COLO668 (cell line): ENCODE results near the gene C20orf141.
A peak's percentile ranks its signal among the peaks of the same experiment; 100 is the strongest.
"Not testable (repeated sequence)": the region's sequence is repeated elsewhere in the genome, so short reads cannot be mapped to it uniquely, and the experiment has no call there.

Experiments
- DNase-seq: peaks from one replicate; lab custom pipeline; 2025; ENCODE audit not compliant: unreplicated experiment; lab: John Stamatoyannopoulos, UW

C20orf141 gene

DNA sequence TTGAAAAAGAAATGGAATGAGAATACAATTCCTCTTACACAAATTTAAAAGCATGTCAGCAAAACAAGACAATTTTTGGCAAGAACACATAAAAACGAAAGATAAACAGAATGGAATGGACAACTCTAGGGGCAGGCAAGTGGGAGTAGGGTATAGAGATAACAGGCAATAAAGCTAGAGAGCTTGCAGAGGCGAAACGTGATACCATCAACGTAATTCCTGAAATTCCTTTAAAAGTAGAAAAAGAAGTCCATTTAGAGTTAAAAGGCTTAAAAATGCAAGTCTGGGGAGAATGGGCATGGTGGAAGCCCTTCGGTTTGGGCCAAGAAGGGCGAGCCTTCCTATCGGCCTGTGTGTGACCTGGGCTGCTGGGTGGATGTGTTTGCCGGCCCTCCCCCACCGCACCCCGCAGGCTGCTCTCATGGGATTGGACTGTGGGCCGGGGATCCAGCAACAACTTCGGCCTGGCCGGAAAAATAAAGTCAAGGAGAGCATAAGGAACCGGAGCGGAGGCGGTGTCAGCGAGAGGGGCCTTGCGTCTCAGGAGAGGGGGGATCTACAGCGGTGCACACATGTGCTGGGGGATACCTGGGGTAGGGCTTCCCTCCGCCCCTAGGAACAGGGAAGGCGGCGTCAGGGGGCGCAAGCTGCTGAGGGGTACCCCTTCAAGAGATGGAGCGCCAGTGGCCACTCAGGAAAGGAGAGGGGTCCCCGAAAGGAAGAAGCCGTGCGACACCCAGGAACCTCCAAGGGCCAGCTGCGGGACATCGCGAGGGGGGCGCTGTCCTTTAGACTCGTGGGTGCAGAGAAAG is 5.5 kb downstream of the C20orf141 start:
- DNase-seq: no peak

DNA sequence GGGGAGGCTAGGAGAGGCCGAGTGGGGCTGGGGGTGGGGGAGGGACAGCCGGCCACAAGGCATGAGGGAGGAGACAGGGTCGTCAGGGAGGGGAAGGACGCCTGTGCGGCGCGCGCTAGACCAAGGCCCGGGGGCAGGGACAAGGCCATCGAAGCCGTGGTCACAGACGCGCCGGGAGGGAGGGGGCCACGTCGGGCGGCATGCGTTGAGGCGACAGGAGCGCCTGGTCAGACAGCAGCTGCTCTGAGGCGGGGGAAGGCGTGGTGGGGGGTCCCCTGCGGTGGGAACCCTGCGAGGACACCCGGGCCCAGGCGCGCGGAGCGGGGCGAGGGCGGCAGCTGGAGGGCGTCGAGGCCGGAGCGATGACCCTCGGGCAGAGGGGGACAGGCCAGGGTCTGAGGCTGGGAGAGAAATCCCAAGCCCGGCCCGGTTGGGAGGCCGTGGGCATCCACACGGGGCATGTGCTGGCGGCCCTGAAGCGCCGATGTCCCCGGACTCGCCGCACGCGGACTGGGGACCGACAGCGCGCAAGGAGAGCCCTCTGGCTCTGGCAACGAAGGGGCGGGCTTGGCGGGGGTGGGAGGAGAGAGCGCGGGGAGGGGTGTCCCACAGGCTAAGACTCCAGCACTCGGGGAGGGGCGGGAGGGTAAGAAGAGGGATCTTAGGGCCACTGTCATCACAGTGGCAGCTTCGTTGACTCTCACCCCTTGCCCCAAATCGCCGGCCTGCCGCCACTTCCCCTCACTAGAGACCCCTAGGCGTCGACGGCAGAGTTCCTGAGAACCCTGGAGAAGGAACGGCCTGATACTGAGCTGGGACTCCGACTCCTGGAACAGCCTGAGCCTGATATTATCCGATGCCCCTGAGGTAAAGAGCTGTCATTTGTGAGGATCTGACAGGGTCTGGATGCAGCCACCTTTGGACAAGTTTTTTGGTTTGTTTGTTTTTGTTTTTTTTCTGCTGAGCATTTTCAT is 6.4 kb downstream of the C20orf141 start:
- DNase-seq: no peak

DNA sequence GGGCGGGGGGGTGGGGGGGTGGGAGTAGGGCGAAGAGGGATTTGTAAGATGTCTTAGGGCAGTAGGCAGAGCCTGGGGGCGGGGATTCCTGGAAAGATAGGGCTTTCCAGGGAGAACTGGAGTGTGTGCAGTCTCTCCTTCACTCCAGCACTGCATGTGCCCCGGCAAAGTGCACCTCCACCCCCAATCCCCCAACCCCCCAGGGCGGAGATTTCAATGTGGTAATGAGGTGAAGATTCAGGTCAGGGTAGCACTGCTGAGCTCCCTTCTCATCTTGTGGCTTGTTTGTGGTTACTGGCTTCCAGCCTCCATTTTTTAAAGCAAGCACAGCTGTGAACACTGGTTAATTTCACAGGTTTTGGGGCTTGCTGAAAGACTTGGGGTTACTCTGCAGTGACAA is 7.3 kb downstream of the C20orf141 start:
- DNase-seq: no peak

DNA sequence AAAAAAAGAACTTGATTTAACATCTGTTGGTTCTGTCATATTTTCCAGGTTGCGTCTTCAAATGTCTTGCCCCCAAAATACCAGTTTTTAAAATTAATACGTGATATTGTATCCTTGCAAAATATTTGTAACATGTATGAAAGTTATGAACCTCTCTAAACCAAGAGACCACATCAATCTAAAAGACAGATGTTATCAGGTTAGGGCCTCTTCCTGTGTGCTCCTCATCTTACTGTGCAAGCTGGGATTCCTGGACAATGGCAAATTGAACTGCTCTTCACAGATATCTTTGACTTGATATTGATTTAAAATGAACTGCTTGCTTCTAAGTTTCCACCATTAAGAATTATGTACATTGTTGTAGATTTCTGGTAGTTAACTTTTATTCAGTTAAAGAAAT is 11.0 kb downstream of the C20orf141 start:
- no peak for DNase-seq

DNA sequence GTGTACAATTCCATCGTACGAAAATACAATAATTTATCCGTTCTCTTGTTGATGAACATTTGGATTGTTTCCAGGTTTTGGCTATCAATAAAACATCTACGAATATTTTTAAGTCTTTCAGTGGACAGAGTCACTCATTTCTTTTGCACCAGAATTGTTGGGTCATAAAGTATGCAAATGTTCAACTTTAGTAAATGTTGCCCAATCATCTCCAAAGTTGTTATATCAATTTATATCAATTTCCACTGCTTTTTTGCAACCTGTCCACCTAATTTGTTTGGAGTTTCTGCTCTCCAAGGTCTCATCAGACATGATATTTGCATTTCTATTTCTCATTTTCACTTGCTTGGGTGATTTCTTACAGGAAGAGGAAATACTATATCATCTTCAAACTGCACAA is 11.9 kb downstream of the C20orf141 start:
- DNase-seq: no peak

DNA sequence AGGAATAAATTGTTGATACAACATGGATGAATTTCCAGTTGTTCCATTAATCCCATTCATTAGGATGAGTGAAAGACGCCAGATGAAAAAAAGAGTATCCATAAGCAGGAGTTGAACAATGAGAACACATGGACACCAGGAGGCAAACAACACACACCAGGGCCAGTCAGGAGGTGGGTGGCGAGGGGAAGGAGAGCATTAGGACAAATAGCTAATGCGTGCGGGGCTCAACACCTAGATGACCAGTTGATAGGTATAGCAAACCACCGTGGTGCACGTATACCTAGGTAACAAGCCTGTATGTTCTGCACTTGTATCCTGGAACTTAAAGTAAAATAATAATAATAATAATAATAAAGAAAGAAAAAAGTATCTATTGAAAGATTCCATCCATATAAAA is 14.6 kb downstream of the C20orf141 start:
- no peak for DNase-seq

DNA sequence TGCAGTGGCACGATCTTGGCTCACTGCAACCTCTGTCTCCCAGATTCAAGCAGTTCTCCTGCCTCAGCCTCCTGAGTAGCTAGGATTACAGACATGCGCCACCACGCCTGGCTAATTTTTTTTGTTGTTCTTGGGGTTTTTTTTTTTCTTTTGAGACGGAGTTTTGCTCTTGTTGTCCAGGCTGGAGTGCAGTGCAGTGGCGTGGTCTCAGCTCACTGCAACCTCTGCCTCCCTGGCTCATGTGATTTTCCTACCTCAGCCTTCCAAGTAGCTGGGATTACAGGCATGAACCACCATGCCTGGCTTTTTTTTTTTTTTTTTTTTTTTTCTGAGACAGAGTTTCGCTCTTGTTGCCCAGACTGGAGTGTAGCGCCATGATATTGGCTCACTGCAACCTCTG is 16.4 kb downstream of the C20orf141 start:
- DNase-seq: not testable (repeated sequence)

DNA sequence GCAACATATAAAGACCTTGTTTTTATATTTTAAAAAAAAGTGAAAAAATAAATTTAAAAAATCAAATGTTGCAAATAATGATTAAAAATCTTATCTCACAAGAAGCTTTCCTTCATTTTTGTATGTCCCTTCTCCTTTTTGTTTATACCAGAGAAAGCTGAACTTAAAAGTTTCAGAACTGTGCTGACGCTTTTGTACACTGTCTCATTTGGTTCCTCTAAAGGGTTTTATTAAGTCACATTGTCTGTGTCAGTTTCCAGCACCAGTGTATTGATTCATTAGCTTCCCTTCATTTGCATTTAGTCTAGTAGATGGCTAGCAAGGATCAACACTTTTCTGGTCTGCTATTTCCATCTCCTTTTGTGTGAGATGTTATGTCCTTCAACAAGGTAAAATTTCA is 19.0 kb downstream of the C20orf141 start:
- no peak for DNase-seq

DNA sequence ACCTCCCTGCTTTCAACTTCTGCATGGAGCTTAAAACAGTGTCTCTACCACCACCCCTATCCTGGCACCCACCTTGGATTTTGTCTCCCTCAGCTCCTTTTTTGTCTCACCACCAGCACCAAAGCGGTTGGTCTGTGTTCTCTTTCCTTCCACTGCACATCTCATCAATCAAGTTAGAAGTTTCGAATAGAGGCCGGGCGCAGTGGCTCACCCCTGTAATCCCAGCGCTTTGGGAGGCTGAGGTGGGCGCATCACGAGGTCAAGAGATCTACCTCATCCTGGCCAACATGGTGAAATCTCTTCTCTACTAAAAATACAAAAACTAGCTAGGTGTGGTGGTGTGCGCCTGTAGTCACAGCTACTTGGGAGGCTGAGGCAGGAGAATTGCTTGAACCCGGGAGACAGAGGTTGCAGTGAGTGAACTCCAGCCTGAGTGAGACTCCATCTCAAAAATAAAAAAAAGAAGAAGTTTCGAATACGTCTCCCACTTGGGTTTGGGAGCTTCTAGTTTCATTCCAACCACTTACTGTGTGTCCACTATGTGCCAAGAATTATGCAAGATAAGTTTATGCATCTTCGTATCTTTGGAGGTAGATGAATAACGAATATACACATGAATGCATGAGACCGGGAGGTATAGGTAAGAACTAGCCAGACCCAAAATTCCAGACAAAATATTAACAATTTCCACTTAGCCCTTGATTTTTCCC is 19.8 kb downstream of the C20orf141 start:
- DNase-seq: no peak

DNA sequence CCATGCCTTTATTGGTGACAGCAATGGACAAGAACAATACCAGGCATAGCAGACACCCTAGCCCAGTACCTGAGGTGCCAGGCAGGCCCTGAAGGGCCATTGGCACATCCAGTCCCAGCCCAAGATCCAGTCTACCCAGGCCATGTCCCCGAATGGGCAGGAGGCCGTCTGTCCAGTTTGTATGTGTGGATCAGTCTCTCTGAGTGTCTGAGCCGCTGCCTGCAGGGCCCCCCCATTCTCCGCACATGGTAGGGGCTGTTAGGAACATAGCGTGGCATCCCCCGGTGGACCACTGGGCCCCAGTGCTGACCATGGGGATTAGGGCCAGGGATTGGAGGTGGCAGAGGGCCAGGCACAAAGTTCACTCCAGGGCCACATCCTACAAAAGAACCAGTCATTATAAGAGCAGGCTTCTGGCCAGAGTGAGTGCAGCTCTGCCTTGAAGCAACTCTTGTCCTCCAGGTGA is 20.6 kb downstream of the C20orf141 start:
- no peak for DNase-seq

DNA sequence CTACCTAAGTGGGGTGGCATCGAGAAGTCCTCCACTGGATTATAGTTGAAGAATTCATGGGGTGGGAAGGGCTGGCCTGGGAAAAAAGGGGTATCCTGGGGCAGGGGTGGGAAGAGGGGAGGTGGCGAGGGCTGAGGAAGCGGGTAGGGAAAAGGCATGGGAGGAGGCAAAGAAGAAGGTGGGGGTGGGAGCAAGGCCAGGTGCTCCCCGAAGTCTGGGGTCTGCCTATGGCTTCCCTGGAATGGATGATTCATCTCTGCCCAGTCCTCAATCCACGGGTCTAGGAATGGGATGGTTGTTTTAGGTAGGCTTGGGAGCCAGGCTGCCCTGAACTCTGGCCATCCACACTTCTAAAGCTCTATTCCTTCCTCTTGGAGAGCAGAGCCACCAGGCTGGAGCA is 21.2 kb downstream of the C20orf141 start:
- DNase-seq: no peak

DNA sequence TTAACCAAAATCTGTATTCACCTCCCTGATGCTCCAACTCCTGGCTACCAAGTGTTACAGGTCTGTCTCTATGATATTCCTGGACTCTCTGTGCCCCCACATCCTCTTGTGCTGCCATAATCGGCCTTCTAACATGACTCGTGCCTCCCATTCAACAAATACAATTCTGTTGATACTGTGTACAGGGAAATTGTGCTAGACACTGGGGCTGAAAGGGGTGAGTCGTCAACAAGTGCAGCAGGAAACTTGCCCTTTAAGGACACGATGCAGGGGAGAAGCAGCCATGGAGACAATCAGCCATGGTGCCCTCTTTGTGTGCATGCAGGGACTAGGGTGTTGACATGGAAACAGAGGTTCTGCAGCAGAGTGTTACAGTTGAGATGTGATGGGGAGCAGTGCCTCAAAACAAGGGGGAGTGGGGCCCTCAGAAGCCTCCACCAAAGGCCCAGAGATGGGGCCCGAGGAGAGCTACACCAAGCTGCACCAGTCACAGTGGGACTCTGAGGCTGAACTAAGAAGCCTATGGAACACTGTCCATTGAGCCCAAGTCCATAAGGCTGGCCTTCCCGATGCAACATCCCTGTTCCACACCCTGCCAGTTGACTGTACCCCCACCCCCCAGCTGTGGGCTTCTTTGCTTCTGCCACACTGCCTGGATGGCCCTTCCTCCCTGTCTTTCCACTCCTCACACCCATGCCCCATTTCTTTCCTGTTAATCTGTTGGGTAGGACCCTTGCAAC is 22.6 kb downstream of the C20orf141 start:
- no peak for DNase-seq

DNA sequence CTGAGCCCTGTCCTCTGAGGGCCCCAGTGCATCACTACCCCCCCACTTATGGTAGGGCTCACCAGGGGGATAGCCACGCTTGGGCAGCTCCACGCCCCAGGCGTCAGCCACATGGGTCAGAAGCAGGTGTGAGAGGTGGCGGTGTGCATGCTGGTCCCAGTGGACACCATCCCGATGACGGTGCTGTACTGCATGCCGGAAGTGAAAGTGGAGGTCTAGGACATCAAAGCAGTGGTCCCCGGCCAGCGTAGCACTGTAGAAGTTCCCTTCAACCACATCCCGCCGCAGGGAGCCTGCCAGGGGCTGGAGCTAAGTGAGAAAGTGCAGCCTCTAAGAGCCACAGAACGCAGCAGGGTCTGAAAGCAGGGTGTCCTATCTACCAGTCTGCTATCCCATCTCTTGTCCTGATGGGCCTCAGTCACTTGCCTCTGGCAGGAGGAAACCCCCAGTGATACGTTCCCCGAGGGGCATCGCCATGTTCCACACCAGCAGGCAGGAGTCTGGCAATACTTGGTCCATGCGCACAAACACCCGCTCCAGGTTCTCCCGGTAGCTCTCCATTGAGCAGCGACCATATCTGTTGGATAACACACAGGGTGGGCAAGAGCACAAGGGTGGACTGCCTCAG is 23.5 kb downstream of the C20orf141 start:
- no peak for DNase-seq

DNA sequence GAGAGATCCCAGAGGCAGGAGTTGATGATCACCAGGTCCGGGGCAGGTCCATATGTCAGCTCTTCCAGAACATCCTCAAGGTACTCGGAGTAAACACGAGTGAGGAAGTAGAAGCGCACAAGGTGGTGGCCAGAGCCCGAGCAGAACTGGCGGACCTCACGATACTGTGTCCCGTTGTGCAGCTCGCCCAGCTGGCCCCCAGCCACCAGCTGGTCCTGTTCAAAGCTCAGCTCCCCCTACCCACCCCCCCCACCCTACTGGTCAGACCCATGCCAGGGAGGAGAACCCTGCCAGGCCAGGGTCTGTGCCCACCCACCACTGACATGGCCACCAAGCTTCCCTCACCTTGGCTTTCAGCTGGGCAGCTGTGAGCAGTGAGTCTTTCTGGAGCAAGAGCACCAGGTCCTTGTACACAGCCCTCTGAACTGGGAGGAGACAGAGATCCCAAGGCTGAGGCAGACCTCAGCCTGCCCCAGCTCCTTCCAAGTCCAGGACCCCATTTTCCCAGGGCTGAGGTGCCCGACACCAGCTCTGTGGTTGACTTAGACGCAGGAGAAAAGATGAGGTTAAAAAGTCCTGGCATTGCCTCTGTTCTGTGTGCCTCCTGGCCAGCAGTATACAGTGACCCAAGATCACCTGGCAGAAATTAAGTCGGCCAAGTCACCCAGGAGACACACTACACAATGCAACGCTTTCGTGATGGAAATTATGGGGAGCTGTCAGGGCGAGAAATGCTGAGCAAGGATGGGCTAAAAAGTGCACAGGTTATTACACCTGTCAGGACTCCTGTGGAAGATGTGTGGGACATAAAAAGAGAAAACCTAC is 24.3 kb downstream of the C20orf141 start:
- no peak for DNase-seq

DNA sequence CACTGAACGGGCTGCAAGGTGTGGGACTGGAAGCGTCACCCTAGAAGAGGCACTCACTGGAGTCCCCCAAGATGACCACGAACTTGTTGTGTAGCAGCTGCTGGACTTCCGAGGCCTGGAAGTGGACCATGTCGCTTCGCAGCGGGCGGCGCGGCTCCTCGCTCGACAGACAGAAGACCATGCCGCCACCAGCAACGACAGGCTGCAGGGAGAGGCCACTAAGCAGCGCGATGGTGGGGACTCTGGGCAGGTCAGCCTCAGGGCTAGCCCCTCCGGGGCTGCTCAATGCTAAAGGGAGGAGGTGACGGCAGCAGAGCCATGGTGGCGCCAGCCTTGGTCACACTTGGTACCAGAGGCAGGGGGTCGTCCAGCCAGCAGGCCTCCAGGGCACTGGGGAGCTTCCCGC is 24.9 kb downstream of the C20orf141 start:
- no peak for DNase-seq

DNA sequence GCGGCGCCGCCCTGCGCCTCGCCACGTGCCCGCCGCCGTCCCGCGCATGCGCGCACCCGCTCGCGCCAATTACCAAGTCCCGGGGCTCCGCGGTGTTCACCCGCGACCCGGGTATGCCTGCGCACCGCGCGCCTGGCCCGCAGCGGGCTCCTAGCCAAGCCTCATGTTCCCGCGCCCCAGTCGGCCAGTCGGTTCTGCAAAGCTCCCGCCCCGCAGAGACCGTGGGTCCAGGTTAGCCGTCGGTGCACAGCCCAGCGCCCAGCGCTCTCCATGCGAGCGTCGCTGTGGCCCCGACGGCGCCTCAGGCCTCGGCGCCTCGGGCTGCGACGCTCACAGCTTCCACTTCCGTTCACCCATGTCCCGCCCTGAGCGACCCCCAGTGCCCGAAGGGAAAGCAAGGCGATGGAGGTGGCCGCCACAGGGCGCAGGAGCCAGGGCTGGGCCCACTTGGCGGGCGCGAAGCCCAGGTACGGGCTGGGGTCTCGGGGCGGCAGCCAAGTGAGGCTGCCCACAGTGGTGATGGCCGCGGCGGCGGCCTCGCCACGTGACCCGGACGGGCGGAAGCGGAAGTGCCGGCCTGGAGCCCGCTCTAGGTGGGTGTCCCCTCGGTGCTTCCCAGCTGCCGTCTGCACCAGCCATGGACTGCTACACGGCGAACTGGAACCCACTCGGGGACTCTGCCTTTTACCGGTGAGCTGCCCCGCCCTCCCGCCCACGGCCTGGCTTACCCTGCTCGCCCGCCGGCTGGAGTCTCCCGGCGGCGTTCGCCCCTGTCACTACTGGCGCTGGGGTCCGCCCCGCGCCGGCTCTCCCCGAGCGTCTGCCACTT is 25.6 kb downstream of the C20orf141 start, which contains the start of the genes PCED1A and VPS16:
TSS of gene PCED1A (minus strand) at position 518 of the 829 bp plus-strand sequence. CDS start 743 bp downstream, outside the sequence.
TSS of gene VPS16 (plus strand) at position 608 of the 829 bp plus-strand sequence. CDS start at position 638, 30 bp downstream.
- DNase-seq: peak; percentile 93

DNA sequence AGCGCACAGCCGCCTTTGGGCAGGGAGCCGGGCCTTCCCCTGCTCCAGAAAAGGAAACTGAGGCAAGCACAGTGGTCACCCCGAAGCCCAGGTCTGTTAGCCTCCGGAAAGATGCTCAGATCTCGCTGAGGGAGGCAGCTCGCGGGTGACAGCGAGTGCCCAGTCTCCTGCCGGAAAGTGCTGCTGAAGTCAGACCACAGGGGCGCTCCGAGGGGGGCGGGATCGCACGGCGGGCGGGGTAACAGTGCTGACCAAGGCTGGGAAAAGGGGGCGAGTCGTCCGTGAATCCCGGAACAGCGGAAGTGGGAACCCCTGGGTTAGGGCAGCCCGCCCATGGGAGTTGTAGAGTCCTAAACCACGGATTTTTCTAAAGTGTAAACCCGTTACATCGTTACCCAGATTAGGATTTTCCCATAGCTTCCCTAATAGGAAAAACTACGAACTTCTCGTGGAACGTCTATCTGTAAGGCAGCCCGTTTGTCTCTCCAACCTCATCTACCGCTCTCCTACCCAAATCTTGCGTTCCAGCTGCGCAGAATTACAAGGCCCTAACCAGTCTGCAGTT is 26.3 kb downstream of the C20orf141 start:
- peak; percentile 52 for DNase-seq

DNA sequence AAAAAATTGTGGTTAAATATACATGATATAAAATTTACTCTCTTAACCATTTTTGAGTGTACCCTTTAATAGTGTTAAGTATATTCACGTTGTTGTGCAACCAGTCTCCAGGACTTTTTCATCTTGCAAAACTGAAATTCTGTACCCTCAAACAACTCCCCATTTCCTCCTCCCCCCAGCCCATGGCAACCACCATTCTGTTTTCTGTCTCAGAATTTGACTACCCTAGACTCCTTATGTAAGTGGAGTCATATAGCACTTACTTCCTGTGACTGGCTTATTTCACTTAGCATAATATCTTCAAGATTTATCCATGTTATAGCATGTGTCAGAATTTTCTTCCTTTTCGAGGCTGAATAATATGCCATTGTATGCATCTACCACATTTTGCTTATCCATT is 30.8 kb downstream of the C20orf141 start:
- no peak for DNase-seq
